PC-9 (cell line): ENCODE measurements around the gene ACSS3. TPM values are rescaled to one million over a fixed set of nuclear protein-coding genes. Genes with fewer than 3 reads are reported as not detected.

Experiments
- BruUV-seq: library from RNA; stranded (reverse); fragments of 400-500 nt; replicated peaks from 2 replicates; lab custom pipeline; 2021; lab: Mats Ljungman, UMichigan
- CTCF ChIA-PET: fragments of 300-600 bp; sonication (Branson Sonifier 250); formaldehyde crosslinking; loops from one replicate; lab custom pipeline; 2022; ENCODE audit warnings: antibody characterized with exemption; lab: Charles Lee
- POLR2A ChIA-PET: fragments of 300-600 bp; sonication (Branson Sonifier 250); formaldehyde crosslinking; loops from one replicate; lab custom pipeline; 2022; ENCODE audit warnings: antibody characterized with exemption; ENCODE audit not compliant: unreplicated experiment; lab: Charles Lee
- DNase-seq, 2 experiments: peaks; one replicate each; pipeline versions ENCODE4 v3.0.0 to v3.0.0-alpha.2; 2015 to 2022; ENCODE audit warnings: mixed read lengths in 1 of 2
- H2AFZ ChIP-seq: fragments of 200-600 bp; sonication (generic); 2 replicates; pipeline ENCODE4 v1.8.1; 2017; ENCODE audit warnings: antibody characterized with exemption
- H3F3A ChIP-seq: fragments of 200-600 bp; sonication (generic); 2 replicates; pipeline ENCODE4 v1.8.1; 2017; ENCODE audit warnings: antibody characterized with exemption, mild to moderate bottlenecking, low read depth; ENCODE audit not compliant: insufficient read depth
- H3K27ac ChIP-seq: fragments of 200-600 bp; sonication (generic); 2 replicates; pipeline ENCODE4 v1.6.1; 2016; ENCODE audit warnings: mixed run types
- H3K27me3 ChIP-seq: fragments of 200-600 bp; sonication (generic); 2 replicates; pipeline ENCODE4 v1.6.1; 2016; ENCODE audit warnings: low read depth, mixed run types; ENCODE audit not compliant: insufficient read depth
- H3K36me3 ChIP-seq: fragments of 200-600 bp; sonication (generic); 2 replicates; pipeline ENCODE4 v1.6.1; 2016; ENCODE audit warnings: low read depth, mixed run types
- H3K4me1 ChIP-seq: fragments of 200-600 bp; sonication (generic); replicated peaks from 2 replicates; pipeline ENCODE4 v1.6.1; 2016; ENCODE audit warnings: mixed run types; ENCODE audit not compliant: insufficient read depth
- H3K4me2 ChIP-seq: fragments of 200-600 bp; sonication (generic); 2 replicates; pipeline ENCODE4 v1.6.1; 2017; ENCODE audit warnings: mixed run types
- H3K4me3 ChIP-seq: fragments of 200-600 bp; sonication (generic); 2 replicates; pipeline ENCODE4 v1.6.1; 2016; ENCODE audit warnings: mixed run types
- H3K79me2 ChIP-seq: fragments of 200-600 bp; sonication (generic); 2 replicates; pipeline ENCODE4 v1.6.1; 2017; ENCODE audit warnings: low read depth, mixed run types
- H3K9me2 ChIP-seq: fragments of 200-600 bp; sonication (generic); 2 replicates; pipeline ENCODE4 v1.8.1; 2017; ENCODE audit warnings: mild to moderate bottlenecking; ENCODE audit not compliant: insufficient read depth
- H3K9me3 ChIP-seq: fragments of 200-600 bp; sonication (generic); 2 replicates; pipeline ENCODE4 v1.8.1; 2016; ENCODE audit warnings: low read depth; ENCODE audit not compliant: insufficient read depth
- H4K20me1 ChIP-seq: fragments of 200-600 bp; sonication (generic); 2 replicates; pipeline ENCODE4 v1.8.1; 2017; ENCODE audit not compliant: insufficient read depth
- EZH2 ChIP-seq: fragments of 200-600 bp; sonication (generic); IDR thresholded peaks from 2 replicates; pipeline ENCODE4 v1.8.0; 2017; ENCODE audit warnings: antibody characterized with exemption, low read depth
- intact Hi-C: fragments of 100-400 bp; cut with micrococcal nuclease; formaldehyde crosslinking; loops from one replicate; pipeline ENCODE4 v1.10.0; 2022; ENCODE audit not compliant: unreplicated experiment
- total RNA-seq: library from RNA; stranded (reverse); gene quantifications from 2 replicates; pipeline ENCODE4 v1.2.3, GENCODE V29; 2021
- TF ChIP-seq, protein P1 (sequence below): fragments of 200-600 bp; sonication (generic); conservative IDR thresholded peaks from 2 replicates; pipeline ENCODE4 v1.6.1; 2017; ENCODE audit warnings: mixed run types, antibody characterized with exemption, mild to moderate bottlenecking, moderate library complexity

ACSS3 gene
- total RNA-seq, 1 experiment from 2014 or later: 8.5 TPM

DNA sequence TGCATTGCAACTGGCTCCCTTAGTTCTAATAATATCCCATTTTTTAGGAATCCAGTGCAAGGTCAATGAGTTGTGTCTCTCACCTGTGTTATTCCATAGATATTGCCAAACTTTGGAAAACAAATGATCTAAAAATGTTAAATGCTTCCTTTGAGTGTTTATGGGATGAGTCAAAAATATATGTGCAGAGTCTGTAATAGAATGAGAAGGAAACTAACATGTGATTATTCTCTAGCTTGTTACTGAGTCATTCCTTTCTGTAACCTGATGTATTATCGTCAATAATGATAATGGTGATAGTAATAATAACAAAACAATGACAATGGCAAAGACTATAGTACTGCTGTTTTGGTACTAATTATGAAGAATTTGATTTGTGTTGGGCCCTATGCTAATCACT, 11.5 kb downstream of the ACSS3 start:
- Histone ChIP-seq H3K27ac (no peak overlapping the region), H3K79me2 (no peaks in the 10 kb centered on the region), H2AFZ (no peak overlapping the region), H3K4me2 (no peak overlapping the region), H3K27me3 (no peaks in the 10 kb centered on the region), H3K36me3 (no peaks in the 10 kb centered on the region), H3K4me1 (0 out of 2 replicates have a peak, but pooled peaks cover 5% of the 10 kb centered on the region), H3K9me2 (no peaks in the 10 kb centered on the region), H3K4me3 (no peak overlapping the region), H3K9me3 (no peaks in the 10 kb centered on the region), H4K20me1 (no peaks in the 10 kb centered on the region), H3F3A (no peaks in the 10 kb centered on the region)
- ChIA-PET CTCF (no interaction called here), POLR2A (no interaction called here)
- DNase-seq: no peak
- intact Hi-C loops: no loop called here
- no TSS peak for BruUV-seq
- TF ChIP-seq EZH2: no peak
- TF ChIP-seq, protein P1, sequence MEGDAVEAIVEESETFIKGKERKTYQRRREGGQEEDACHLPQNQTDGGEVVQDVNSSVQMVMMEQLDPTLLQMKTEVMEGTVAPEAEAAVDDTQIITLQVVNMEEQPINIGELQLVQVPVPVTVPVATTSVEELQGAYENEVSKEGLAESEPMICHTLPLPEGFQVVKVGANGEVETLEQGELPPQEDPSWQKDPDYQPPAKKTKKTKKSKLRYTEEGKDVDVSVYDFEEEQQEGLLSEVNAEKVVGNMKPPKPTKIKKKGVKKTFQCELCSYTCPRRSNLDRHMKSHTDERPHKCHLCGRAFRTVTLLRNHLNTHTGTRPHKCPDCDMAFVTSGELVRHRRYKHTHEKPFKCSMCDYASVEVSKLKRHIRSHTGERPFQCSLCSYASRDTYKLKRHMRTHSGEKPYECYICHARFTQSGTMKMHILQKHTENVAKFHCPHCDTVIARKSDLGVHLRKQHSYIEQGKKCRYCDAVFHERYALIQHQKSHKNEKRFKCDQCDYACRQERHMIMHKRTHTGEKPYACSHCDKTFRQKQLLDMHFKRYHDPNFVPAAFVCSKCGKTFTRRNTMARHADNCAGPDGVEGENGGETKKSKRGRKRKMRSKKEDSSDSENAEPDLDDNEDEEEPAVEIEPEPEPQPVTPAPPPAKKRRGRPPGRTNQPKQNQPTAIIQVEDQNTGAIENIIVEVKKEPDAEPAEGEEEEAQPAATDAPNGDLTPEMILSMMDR: no peak

DNA sequence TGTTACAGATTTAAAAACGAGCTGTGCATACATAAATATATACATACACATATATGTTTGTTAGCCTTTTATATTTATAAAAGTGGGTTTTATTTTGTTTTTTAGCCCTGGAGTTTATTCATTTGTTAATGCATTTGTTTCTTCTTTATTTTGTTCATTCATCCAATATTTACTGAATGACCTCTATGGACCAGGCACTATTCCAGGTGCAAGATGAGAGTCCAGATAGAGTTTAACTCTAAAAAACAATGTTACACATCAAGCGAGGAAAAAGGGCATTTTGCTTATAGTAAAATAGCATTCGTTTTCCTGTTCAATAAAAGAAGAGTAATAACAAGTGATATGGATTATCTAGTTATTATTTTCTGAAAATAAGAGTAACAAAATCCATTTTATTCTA, 14.2 kb downstream of the ACSS3 start:
- Histone ChIP-seq H4K20me1 (no peaks in the 10 kb centered on the region), H2AFZ (no peak overlapping the region), H3K9me3 (no peaks in the 10 kb centered on the region), H3K27ac (no peak overlapping the region), H3K27me3 (no peaks in the 10 kb centered on the region), H3F3A (no peaks in the 10 kb centered on the region), H3K9me2 (no peaks in the 10 kb centered on the region), H3K79me2 (no peaks in the 10 kb centered on the region), H3K4me3 (no peak overlapping the region), H3K4me1 (no peaks in the 10 kb centered on the region), H3K4me2 (no peak overlapping the region), H3K36me3 (no peaks in the 10 kb centered on the region)
- BruUV-seq: no TSS peak
- no peak for DNase-seq
- ChIA-PET POLR2A (no interaction called here), CTCF (no interaction called here)
- TF ChIP-seq, protein P1: no peak
- no peak for TF ChIP-seq EZH2
- intact Hi-C loops: no loop called here

DNA sequence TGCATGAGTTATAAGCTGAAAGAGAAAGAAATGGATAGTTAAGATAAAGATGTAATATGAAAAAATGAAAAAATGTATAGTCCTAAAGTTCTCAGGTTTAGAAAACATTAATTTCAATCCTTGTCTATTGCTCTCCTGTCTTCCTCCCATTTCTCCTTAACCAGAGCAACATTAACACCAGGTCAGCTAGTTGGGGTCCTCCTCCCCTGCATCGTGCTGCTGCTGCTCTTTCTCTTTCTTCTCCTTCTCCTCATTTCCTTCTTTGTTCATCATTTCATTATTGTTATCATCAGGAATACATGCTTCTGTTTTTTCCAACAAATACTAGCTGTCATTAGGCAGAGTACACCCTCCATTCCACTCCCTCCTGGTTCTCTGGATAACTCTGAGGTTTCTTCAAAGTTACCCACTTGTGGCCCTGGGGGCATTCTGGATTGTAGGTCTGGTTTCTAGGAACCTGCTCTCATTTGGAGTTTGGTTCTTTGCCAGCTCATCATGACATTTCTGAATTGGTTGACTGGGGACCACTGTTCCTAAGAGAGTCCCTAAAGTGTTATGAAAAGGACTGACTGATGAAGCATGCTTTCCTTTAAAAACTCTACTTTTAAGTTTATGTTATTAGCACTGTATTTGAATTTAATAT, 17.0 kb downstream of the ACSS3 start:
- Histone ChIP-seq H4K20me1 (no peaks in the 10 kb centered on the region), H3K4me3 (no peak overlapping the region), H3K9me3 (no peaks in the 10 kb centered on the region), H2AFZ (no peak overlapping the region), H3K4me1 (no peaks in the 10 kb centered on the region), H3K79me2 (no peaks in the 10 kb centered on the region), H3K36me3 (no peaks in the 10 kb centered on the region), H3F3A (no peaks in the 10 kb centered on the region), H3K9me2 (no peaks in the 10 kb centered on the region), H3K4me2 (no peak overlapping the region), H3K27ac (no peak overlapping the region), H3K27me3 (no peaks in the 10 kb centered on the region)
- DNase-seq: no peak
- ChIA-PET POLR2A (interaction anchor here (0.7 kb wide), 1 partner anchor 1826 kb away, joined by 4 read pairs; no protein-coding TSS in a partner anchor), CTCF (no interaction called here)
- no TSS peak for BruUV-seq
- intact Hi-C loops: no loop called here
- TF ChIP-seq, protein P1: no peak
- no peak for TF ChIP-seq EZH2
